HG03066 (cell line): Measurements from ENCODE around the gene WIPI1.
A peak's percentile ranks its signal among the peaks of the same experiment; 100 is the strongest.

ENCODE experiments used
- ATAC-seq: cut with Tn5 transposase; IDR thresholded peaks from one replicate; pipeline ENCODE4 v1.9.1; 2021; ENCODE audit warnings: low read depth; ENCODE audit not compliant: unreplicated experiment

Gene WIPI1

GRCh38 chr17:68461122-68461539 lies 3.8 kb upstream of the WIPI1 start:
- ATAC-seq = no peak

DNA sequence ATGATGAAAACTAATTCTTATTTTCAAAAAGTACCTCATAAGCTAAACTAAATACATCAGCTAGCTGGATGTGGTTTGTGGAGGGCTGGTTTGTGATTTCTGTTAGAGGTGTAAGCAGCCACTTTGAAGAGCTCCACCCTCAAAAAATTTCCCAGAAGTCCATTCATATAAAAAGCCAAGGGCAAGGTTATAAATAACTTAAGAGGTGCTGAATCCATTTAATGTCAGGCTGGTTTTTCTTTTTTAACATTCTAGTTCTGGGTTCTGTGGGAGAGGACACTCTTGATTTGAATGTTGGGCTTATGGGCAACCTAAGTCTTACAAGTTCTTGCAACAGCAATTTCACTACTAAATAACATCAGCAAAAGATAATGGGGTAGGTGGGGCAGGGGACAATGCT lies 3.4 kb upstream of the WIPI1 start:
- no peak for ATAC-seq

- ATAC-seq = no peak
These were observed 2.9 kb upstream of the WIPI1 start for GRCh38 chr17:68460146-68460545.

- ATAC-seq = peak; percentile 23
These were observed 1.8 kb upstream of the WIPI1 start for GRCh38 chr17:68459037-68459639.

GRCh38 chr17:68458260-68459036 lies 1.2 kb upstream of the WIPI1 start:
- peak; percentile 15 for ATAC-seq

- peak; percentile 57 for ATAC-seq
These were observed 403 bp upstream of the WIPI1 start for GRCh38 chr17:68457539-68458259.

DNA sequence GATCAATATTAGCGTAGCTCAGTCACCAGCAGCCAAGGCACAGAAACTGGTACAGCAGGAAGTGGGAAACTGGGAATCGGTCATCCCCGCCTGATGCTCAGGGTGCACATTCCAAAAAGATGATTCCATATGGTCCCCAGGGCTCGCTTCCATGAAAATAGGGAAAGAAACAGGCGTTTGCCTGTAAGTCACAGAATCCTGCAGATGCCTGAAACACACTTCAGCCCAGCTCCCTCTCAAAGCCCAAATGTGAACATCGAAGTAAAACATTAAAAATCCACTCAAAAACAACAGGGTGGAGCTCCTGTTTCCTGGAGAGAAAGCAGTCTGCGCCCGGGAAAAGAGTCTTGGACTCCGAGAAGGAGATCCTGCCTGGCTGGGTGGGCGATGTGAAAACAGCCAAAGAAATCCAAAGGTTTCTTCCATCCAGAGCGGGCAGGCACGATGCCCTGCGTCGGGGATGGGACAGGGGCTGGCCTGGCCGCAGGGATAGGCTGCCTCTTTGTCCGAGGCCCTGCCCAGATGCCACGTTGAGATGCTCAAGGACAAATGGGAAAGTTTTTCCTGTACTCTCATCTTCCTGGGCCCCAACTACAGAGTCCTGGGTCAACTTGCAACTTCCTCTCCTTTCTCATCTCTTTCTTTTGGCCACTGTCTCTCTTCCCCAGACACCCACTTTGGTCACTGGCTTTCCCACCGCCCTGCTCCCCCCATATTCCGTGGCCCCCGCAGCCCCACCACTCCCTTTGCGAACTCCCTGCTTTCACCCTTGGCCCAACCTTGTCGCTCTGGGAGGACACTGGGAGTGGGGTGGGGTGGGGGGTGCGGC lies 743 bp downstream of the WIPI1 start:
- no peak for ATAC-seq

- no peak for ATAC-seq
These were observed 1.4 kb downstream of the WIPI1 start for GRCh38 chr17:68455901-68456338.

- no peak for ATAC-seq
These were observed 3.2 kb downstream of the WIPI1 start for GRCh38 chr17:68453991-68454665.

- no peak for ATAC-seq
These were observed 4.5 kb downstream of the WIPI1 start for GRCh38 chr17:68452724-68453290.

DNA sequence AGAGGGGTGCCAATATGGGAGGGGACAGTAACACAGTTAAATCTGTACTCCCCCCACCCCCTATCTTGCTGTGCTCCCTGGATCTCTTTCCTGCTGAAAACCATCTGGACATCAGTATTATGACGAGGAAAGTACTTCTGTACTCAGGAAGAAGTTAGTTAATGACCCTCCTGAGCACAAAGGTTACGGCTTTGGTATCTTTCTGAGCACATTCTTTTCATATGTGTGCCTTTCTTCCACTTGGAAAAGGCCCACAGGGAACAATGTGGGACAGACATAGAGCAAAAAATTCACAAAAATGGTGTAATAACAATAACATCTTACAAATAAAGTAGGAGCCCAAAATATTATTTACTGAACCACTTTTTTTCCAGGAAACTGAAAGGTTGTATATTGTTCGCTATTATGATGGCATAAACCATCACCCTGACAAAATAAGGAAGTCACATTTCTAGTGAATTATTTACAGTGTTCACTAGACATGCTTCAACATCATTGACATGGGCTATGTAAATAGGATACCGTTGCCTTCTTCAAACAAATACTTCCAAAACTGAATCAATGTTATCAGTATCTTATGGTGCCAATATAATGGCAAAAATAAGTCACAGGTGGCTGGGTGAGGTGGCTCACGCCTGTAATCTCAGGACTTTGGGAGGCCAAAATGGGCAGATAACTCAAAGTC lies 5.5 kb downstream of the WIPI1 start:
- ATAC-seq = no peak

DNA sequence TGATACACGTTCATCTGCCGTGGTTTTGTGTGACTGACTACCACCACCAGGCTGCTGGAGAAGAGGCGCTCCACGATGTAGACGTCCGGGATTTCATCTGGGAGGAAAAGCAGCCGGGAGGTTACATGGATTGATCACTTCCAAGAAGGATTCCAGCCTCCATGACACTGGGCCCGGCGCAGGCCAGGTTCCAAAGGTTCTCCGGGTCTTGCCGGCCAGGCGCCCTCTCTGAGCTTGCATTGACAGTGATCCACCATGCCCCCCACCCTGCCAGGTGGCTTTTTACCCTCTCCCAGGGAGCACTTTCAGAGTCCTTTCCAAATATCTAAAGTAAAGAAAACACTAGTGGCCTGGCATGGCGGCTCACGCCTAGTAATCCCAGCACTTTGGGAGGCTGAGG lies 6.5 kb downstream of the WIPI1 start:
- no peak for ATAC-seq

DNA sequence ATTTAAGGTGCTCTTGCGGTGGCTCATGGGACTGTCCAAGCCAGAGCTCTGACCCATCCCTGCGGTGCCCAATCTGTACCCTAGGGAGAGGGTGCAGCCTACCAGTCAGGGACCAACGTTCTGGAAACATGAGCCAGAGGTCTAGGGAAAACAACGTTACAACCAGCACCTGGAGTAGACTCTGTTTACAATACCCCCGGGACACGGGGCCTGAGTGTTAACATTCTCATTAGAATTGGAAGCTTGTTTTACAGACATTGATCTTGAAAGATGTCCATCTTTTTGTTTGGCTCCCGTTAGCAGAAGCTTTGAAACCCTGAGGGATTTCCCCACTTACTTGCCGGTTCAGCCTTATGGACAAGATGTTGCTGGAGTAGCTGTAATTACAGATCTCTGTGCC lies 6.9 kb downstream of the WIPI1 start:
- no peak for ATAC-seq

DNA sequence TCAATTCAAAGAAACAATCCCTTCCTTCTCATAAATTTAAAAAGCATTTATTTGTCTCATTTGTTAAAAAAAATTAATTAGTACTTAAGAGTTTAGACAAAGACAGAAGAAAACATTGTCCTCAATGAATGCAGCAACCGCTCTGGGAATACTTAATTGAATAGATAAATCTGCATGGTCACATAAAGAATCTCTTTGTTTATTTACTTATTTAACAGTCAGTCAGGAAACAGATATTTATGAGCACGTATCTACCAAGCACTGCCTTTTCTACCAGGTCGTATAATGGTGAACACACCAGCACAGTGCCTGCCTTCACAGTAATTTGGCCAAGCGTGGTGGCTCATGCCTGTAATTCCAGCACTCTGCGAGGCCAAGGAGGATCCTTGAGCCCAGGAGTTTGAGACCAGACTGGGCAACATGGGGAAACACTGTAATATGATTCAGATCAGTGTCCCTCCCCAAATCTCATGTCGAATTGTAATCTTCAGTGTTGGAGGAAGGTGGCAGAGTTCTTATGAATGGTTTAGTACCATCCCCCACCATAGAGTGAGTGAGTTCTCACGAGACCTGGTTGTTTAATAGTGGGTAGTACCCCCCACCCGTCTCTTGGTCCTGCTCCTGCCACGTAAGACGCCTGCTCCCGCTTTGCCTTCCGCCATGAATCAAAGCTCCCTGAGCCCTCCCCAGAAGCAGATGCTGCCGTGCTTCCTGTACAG lies 8.1 kb downstream of the WIPI1 start:
- ATAC-seq = no peak

GRCh38 chr17:68446626-68447041 lies 10.7 kb downstream of the WIPI1 start:
- ATAC-seq = no peak

GRCh38 chr17:68445671-68446070 lies 11.6 kb downstream of the WIPI1 start:
- no peak for ATAC-seq

DNA sequence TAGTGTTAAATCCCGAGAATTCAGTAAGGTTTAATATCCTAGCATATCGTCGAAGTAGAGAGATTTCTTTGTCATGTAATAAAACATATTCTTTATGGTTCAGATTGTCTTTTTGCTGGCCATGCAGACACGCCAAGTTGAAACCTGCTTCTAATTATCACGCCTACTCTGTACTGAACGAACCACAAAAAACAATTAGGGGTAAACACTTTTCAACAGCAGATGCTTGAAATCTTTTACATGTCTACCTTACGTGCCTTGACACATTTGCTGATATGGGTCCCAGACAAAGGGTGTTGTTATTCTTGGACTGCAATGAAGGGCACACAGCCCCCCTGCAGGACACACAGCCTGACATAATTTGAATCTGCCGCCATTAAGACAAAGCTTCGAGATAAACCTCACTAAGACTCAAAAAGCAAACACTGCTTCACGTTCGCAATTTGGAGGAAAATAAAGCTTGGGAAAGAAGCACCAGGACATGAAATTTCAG lies 13.3 kb downstream of the WIPI1 start:
- no peak for ATAC-seq

DNA sequence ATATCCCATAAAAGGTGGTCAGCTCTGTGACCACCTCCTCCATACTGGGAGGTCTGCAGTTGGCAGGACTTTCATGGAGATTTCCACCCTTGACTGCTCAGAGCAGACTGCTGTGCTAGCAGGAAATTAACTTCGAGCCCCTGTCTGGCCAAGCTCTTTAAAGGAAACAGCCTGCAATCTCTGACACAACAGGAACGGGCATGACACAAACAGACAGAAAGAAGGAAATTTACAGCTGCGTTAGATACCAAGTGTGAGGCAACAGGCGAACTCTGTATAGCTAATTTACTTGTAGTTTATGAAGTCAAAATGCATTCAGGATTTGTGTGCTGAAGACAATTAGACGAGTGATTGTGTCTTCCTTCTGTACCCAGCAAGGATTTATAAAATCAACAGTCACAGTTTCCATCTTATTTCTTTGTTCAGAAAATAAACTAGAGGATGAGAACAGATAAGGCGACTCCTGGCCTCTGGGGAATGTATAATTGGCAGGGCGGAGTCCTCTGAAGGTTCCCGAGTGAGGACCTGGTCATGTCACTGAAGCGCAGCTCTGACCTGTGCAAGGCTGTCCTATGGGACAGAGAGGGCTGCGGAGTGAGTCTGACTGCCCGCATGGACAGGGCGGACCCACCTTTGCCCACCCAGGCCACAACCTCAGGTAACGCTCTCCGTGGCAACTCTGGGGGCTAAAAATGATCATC lies 16.1 kb downstream of the WIPI1 start:
- ATAC-seq = no peak
